Fibroblast of skin of right biceps (primary cell): Measurements from ENCODE around the gene VPS54.
A peak's percentile ranks its signal among the peaks of the same experiment; 100 is the strongest.

Experiments
- DNase-seq: peaks from one replicate; pipeline ENCODE4 v3.0.0-alpha.2; 2013

Gene VPS54, protein sequence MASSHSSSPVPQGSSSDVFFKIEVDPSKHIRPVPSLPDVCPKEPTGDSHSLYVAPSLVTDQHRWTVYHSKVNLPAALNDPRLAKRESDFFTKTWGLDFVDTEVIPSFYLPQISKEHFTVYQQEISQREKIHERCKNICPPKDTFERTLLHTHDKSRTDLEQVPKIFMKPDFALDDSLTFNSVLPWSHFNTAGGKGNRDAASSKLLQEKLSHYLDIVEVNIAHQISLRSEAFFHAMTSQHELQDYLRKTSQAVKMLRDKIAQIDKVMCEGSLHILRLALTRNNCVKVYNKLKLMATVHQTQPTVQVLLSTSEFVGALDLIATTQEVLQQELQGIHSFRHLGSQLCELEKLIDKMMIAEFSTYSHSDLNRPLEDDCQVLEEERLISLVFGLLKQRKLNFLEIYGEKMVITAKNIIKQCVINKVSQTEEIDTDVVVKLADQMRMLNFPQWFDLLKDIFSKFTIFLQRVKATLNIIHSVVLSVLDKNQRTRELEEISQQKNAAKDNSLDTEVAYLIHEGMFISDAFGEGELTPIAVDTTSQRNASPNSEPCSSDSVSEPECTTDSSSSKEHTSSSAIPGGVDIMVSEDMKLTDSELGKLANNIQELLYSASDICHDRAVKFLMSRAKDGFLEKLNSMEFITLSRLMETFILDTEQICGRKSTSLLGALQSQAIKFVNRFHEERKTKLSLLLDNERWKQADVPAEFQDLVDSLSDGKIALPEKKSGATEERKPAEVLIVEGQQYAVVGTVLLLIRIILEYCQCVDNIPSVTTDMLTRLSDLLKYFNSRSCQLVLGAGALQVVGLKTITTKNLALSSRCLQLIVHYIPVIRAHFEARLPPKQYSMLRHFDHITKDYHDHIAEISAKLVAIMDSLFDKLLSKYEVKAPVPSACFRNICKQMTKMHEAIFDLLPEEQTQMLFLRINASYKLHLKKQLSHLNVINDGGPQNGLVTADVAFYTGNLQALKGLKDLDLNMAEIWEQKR

DNA sequence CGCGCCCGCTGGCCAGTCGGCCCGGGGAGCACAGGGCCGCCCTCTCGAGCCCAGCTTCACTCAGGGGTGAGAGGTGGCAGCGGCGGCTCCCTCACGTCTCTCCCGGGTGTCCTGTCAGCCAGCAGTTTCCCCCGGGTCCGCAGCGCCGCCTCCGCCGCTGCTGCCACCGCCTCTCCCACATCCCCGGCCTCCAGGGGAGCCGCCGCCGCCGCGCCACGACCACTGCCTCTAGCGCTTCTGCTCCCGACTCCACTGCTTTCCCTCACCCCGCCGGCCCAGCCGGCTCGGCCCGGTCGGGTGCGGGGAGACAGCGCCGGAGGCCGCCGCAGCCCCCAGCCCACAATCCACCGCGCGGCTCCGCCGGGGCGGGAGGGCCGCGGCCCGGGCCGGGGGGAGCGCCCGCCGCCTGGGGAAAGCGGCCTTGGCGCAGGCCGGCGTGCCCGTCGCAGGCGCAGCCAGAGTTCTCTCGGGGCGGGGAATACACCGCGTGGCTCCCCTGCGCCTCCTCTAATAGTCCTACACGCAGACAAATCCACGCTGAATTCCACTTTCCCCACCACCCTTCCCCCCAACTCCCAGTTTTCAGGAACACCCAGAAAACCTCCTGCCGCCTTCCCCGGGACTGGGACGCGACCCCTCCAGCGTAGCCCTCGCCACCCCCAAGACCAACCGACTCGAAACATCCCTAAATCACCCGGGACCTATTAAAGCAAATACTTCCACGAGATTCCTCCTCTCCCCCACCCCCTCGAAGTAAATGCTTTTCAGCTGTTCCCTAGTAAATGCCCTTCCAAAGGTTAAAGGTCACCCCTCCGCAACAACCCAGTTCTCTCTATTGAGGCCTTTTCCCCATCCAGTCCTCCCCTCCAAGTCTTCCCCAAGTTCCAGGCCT is at the start of gene VPS54:
Gene VPS54 (minus strand): TSS at position 346 of the 892 bp plus-strand sequence. CDS start 35,429 bp downstream, outside the sequence.
- peak; percentile 72 for DNase-seq

DNA sequence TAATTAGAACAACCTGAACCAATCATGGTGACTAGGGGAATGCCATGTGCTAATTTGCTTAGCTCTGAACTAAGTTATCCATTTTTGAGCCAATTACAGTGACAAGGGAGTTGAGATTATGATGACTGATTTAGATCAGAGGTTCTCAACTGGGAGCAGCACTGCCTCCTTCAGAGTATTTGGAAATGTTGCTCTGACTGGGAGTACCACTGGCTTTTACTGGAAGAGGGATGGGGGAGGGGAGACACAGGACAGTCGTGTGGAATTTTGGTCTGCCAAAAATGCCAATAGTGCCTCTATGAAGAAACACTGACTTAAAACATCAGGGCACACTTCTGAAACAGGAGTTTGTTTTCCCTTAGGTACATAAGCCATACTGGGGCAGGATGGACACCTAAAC is 48.1 kb upstream of the VPS54 start:
- DNase-seq: no peak

DNA sequence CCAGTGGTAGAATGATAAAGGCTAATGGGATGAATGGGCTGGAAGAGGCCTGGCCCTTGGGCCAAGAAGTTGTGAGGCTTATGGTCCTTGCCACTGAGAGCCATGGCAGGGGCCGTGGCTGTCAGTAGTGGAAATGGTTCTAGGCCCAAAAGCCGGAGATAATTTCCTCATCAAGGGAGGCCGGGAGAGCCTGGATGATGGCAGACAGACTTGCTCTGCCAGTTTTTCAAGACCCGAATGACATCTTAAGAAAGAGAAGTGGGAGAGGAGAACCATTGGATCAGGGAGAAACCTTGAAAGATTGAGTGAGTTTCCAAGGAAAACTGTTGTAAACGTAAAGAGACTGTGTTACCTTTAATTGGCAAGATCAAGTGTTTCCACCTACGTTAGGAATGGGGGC is 46.3 kb upstream of the VPS54 start:
- no peak for DNase-seq

DNA sequence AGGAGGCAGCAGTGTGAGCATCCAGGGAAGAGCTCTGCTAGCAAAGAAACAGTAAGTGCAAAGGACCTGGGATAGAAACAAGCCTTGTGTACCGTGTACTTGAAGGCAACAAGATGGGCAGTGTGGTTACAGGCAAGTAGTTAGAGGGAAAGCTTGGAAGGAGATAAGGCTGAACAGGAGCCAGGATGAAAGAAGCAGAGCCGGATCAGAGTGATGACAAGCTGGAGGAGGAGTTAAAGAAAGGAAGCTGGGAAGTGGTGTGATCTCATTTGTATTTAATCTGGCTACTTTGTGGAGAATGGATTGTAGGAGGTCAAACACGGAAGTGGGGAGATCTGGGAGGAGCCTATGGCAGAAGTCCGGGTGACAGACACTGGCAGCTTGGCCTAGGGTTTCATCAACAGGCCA is 44.7 kb upstream of the VPS54 start:
- peak; percentile 68 for DNase-seq

DNA sequence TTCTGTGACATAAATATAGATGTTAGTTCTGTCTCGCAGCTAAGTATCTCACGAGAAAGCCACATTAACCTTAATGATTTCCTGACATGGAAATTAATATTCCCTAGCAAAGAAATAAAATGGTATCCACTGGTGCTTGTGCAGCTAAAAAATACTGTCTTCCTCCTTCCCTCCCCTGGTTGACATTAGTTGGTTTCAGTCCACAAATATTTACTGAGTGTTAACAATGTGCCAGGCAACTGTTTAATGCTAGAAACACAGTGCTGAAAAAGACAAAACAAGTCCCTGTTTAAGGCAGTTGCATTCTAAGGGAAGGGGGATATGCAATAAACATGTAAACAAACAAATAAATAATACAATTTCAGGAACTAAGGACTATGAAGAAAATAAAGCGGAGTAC is 44.2 kb upstream of the VPS54 start:
- no peak for DNase-seq

DNA sequence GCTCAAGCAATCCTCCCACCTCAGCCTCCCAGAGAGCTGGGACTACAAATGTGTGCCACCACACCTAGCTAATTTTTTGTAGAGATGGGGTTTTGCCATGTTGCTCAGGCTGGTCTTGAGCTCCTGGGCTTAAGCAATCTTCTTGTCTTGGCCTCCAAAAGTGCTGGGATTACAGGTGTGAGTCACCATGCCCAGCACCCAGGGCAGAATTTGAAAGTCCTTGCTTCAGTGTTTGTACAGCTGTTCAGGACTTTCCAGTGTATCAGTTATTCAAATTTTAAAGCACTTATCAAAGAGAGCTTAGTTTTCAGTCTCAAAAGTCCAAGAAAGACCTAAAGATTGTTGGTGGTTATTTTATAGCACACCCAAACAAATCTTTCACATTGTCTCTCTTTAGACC is 43.6 kb upstream of the VPS54 start:
- peak; percentile 58 for DNase-seq

DNA sequence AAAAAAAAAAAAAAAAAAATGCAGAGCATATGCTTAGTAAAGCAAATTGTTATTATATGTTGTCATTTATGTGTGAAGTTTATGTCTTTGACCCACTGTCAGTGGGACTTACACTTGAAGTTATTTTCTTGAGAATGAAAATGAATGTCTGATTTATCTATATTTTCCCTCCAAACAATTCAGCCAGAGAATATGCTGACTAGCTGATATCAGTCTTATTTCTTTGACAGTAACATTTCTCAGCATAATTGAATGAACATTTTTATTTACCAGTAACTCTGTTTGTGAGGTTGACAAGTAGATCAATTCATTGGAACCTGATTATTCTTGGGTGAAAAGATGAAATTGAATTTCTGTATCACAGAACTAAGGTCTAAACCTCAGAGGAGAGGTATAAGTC is 40.0 kb upstream of the VPS54 start:
- no peak for DNase-seq

DNA sequence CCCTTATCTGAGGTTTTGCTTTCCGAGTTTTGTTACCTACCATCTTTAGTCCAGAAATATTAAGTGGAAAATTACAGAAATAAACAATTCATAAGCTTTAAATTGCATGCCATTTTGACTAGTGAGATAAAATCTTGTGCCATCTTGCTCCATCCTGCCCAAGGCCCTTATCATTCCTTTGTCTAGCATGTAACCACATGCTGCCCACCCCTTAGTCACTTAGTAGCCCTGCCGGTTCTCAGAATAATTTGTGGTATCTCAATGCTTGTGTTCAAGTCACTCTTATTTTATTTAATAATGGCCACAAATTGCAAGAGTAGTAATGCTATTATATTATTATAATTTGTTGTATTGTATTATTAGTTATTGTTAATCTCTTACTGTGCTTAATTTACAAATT is 36.8 kb upstream of the VPS54 start:
- DNase-seq: no peak

DNA sequence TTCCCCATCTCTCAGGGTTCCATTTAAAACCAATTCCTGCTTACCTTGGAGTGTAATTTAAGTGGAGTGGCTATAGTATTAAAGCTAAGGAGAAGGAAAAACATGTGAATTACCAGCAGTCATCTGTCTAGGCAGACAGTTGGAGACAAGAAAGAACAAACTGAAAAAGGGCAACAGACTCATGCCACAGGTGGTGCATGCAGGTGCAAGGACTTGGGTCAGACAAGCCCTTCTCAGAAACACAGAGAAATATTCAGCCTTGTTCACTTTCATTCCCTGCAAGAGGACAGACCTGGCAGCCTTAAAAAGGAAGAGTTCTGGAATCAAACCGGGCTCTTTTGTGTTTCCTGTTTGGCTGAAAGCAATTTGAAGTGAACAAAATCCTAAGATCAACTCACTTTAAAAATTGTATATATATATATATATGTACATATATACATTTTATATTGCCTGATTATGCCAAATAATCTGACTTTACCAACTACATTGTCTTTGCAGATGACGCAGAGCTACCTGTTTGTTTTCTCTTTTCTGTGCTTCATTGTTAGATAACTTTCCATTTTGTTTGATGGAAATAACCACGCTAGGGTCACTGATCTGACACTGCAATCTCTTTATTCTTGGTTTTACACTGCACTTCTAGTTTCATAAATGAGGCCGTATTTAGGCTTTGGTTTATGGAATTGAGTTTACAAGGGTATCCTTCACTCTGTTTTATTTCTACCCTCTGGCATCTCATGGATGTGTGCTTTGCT is 35.1 kb upstream of the VPS54 start:
- no peak for DNase-seq

DNA sequence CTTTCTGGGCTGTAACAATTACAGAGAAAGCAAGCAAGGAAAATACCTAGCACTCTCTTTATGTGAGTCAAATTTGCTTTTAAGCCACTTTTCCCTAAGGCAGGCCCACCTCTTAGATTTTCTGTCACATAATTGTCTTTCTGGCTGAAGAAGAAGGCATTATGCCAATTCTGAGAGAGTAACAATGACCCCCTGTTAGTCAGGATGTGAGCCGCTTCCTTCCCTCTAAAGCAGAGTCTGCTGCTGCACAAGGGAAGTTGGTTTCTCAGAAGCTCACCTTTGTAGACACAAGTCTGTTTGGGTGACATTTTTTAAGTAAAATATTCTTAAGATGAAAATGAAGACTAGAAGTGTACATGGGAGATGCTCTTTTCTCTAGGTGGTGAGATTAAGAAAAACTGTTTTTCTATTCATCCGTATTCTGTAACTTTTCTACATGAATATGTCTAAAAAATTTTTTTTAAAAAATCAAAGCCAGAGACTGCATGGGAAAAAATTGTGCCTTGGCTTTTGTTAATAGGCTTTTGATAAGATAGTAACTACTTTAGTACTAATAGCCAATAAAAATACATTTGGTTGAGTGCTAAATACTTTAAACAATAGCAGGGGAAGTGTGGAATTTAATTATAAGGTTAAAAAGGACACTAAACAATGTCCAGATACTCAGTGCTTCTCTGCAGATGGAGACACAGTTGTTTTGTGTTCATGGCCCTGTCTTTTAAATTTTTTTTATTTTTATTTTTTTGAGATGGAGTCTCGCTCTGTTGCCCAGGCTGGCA is 33.4 kb upstream of the VPS54 start:
- no peak for DNase-seq

DNA sequence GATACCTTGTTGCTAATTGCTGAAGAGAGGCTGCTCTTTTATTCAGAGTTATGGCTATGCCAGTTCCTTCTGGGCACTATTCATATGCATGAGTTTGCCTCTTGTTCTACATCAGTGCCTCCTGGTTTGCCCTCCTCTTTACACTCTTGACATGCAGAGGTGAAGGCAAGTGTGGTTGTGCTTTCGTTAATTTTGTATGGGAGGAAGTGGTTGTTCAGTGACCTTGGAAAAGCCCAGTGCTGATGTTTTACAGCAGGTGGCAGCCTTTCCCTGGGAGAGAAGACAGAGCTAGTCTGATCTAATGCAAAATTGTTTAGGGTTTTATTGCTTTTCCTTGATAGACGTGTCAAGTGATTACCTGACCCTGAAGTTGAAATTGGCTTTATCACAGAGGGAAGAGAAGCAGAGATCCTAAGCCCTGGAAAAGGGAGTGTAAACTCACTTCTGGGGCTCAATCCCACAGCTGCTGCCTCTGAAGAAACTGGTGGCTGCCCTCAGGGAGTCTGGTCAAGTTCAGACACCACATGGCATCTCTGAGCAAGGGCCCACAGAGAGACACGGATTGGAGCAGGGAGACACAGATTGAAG is 30.5 kb upstream of the VPS54 start:
- peak; percentile 64 for DNase-seq

DNA sequence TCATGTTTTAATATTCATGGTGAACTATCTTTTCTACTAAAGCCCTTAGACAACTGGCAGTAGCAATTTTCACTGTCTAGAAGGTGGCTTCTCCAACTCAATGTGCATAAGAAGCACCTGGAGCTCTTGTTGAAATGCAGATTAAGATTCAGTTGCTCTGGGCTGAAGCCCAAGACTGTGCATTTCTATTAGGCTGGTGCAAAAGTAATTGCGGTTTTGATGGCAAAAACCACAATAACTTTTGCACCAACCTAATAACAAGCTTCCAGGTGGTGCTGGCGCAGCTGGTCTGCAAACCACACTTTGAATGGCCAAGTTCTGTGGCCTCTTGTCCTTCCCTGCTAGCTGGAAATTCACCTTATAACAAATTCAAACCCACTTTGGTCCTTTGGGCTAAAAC is 26.7 kb upstream of the VPS54 start:
- DNase-seq: no peak

DNA sequence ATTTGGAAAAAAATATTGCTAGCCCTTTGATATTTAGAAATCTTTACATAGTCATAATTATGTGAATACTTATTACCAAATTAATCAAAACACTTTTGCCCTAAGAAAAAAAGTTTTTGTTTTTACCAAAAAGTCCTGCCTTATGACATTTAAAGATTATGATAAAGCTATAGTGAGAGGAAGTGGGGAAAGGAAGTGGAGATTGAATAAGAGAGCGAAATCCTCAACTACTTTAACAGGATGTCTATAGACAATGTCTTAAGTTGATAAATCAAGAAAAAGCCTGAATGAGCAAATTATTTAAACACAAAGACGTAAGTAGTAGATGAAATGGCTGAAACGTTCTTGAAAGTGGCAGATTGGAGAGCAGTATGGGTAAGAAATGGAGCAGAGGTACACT is 20.9 kb upstream of the VPS54 start:
- DNase-seq: no peak

DNA sequence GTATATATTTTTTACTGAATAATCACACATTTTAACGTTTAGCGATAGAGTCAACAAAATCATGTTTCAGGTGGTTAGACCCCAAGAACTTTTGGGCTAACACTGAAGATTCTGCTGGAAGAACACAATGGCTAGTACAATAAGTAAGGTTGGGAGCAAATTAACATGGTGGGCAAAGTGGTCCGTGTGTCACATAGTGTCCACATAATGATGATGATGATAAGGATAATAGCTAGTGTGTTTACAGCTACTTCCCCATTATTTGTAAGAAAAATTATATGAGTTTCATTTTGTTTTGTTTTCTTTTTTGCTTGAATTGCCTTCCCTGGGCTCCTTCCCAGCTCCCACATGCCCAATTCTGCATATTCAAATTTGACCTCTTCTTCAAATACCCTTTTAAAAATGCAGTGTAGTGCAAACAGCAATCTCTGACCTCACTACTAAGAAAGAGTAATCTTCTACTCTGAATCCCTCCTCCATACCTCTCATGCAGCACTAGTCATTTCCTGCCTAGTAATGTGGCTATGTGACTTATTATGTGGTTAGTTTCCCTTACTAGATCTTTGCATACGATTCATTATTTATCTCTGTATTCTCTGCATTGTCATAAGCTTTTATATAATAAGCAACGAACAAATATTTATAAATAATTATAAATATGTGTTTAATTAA is 16.9 kb upstream of the VPS54 start:
- peak; percentile 83 for DNase-seq

DNA sequence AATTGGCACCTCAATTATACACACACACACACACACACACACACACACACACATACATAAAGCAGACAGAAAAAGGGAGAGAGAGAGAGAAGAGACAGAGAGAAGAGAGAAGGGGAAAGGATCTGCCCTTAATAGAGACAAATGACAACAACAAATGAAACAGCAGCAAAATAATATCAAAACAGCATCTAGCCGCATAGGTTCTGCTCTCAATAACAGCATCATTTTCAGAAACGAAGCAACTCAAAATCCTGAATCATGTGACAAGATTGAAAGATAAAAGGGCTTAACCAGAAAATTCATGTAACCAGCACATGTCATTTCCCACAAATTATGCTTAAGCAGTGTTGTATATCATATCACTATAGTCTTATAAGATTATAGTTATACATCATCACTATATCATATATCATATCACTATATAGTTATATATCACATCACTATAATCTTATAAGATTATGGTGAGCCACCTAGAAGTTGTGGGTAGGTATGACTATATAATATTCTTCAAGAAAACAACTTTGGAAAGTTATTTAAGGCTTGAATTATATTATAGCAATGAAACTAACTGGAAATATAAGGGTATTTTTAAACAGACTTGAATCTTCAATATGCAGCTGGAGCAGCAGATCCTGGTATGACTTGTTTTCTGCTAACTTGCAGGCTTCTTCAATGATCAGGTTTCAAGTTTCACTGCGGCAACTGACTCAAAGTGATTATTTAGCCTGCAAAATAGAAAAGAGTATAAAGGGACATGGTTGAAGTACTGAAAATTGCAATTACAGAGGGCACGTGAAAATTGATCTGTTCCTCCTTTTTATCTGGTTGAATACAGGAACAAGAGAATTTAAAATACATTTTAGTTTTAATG is 16.1 kb upstream of the VPS54 start:
- DNase-seq: peak; percentile 45

DNA sequence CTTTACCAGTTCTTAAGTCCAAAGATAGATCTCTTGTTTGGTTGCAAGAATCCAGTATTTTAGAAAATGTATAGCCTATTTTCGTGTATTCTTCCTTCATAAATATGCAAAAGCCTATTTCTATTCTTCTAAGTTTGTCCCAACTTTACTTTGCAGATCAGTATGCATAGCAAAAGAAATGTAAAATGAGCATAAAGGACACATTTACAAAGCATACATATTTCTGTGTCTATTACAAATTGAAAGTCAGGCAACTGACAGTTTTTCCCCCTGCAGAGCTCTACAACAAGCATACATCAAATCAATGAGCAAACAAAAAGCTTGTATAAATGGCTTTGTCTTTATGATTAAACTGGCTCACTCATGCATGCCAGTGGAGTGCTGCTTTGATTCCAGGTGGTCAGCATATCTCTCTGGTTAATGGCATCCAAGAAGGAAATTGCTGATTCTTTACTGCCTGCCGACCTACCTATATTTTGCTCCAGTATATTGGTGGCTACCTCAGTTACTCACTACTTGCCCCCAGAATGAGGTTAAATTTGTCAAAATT is 10.0 kb upstream of the VPS54 start:
- no peak for DNase-seq

DNA sequence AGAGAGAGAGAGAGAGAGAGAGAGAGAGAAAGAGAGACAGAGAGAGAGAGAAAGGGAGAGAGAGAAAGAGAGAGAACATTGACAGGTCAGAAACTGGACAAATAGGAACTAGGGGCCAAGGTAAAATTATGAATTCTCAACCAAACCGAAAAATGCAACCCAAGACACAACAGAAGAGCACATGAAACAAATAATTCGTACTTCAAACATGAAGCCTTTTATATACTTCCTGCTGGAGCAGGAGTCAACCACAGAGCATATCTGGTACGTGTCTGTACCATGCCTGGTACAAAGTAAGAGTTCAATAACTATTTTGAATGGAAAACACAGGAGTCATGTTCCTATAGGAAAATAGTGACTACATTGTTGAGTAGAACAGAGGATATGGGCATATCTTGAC is 6.5 kb upstream of the VPS54 start:
- no peak for DNase-seq

DNA sequence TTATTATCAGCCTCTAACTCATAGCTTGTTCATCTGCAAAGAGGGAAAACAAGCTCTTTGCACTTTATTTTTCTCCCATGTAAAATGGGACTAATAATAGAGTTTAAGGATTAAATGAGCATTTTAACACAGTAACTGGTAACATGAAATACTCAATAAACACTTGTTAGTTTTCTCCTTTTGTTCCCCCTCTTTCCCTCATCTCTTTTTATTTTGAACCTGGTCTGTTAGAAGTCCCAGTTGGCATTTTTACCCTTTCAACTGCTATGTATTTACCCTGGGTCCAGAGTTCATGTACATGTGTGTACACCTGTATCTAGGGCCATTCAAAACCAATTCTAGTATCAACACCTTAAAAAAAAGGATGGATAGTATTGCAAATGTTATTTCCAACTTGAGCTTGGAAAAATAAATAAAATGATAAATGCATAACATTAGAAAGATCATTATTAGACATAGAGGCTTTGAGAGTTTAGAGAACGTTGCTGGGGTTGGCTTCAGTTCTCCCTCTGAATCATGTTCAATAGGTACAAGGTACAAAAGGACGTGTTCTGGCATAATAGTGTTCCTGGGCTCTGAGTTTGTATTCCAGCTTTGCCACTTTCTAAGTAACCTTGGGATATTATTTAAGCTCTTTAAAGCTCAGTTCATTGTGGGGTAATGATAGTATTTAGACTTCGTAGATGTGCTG is 5.2 kb upstream of the VPS54 start:
- DNase-seq: no peak
